DMS53 treated with DMSO at 0.1 percent for 48 hours (cell line): ENCODE results near the gene EIF2S3.

Experiments used
- DNase-seq: peaks from one replicate; lab custom pipeline; 2025; ENCODE audit not compliant: unreplicated experiment; lab: John Stamatoyannopoulos, UW

Gene EIF2S3

GRCh38 chrX:24125028-24125612 lies 70.4 kb downstream of the EIF2S3 start:
- no peak for DNase-seq
